Measurements from ENCODE around the gene CPN2. TPM values are rescaled to one million over a fixed set of nuclear protein-coding genes. Genes with fewer than 3 reads are reported as not detected.

The CPN2 gene, protein sequence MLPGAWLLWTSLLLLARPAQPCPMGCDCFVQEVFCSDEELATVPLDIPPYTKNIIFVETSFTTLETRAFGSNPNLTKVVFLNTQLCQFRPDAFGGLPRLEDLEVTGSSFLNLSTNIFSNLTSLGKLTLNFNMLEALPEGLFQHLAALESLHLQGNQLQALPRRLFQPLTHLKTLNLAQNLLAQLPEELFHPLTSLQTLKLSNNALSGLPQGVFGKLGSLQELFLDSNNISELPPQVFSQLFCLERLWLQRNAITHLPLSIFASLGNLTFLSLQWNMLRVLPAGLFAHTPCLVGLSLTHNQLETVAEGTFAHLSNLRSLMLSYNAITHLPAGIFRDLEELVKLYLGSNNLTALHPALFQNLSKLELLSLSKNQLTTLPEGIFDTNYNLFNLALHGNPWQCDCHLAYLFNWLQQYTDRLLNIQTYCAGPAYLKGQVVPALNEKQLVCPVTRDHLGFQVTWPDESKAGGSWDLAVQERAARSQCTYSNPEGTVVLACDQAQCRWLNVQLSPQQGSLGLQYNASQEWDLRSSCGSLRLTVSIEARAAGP
- polyA plus RNA-seq (2012; ENCODE audit: missing spikeins) = not detected

DNA sequence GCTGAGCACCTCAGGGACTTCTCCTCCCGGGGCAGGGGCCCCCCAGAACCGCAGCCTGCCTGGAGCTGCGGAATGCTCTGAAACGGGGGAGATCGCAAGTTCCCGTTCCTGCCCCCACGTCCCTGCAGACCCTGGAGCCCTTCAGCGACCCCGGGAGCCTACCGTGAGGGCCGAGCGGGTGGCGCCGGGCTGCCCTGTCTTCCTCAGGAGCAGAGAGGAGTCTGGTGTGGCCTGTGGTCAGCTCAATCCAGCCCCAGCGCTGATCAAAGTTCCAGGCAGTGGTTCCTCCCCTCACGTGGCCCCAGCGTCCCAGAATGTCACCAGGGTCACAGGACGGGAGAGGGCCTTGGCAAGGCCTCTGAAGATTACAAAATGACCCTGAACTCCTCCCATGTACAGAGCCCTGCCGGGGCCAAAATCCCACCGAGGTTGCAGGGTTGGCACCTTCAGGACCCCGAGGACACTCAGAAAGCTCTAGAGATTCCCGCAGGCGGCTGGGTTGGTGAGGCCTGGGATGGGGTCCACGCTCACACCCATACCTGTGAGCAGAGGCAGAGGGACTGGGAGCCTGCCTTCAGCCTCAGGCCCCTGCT, at the start of gene CPN2:
Gene CPN2 (minus strand): TSS at position 249 of the 593 bp plus-strand sequence. CDS start 8,626 bp downstream, outside the sequence.
- FAIRE-seq (no peak), DNase-seq (ENCODE audit: insufficient read length) (no peak)
- TF ChIP-seq POLR2A (IDR thresholded peaks at IDR 0.05; ENCODE audit: low read depth, low read length) = no peak

DNA sequence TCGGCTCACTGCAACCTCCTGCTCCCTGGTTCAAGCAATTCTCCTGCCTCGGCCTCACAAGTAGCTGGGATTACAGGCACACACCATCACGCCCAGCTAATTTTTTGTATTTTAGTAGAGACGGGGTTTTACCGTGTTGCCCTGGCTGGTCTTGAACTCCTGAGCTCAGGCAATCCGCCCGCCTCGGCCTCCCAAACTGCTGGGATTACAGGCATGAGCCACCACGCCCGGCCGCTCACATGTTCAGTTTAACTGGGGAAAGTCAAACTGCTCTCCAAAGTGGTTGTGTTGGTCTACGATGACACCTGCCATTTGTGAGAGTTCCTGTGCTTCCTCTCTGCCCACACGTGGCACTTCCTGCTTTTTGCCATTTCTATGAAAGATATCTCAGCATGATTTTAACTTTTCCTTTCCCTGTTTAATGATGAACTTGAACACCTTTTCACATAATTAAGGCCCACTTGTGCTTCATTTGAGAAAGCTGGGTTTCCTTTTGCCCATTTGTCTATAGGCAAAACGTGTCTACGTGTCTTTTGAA, 48.8 kb upstream of the CPN2 start:
- no peak for FAIRE-seq
- DNase-seq (ENCODE audit: insufficient read length) = no peak
- no peak for TF ChIP-seq TAF1 (IDR thresholded peaks at IDR 0.05; ENCODE audit: borderline replicate concordance, low read depth, low read length)
- TF ChIP-seq POLR2A (IDR thresholded peaks at IDR 0.05; ENCODE audit: low read depth, low read length) = no peak
- TF ChIP-seq POLR2AphosphoS5 (IDR thresholded peaks at IDR 0.05; ENCODE audit: low read depth, low read length) = no peak

DNA sequence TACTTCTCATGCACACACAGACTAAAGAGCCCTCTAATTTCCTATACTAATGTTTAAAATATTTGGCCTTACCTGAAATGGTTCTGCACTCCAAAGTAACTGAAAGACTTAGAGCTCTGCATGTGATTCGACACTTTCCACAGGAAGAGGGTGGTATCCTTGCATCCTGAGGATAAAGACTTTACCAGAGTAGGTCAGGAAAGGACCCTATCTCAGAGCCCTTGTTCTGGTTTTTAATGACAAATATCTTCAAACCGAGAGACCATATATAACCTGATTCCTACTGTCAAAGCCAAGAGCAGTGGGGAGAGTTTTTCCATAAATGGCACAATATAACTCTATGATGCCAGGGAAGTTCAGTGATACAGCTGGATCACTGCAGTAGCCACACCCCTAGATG, 48.0 kb upstream of the CPN2 start, which contains the start of gene GP5:
Gene GP5 (minus strand): TSS at position 101 of the 400 bp plus-strand sequence. CDS start 984 bp downstream, outside the sequence.
- DNase-seq (ENCODE audit: insufficient read length) = no peak
- TF ChIP-seq POLR2A (IDR thresholded peaks at IDR 0.05; ENCODE audit: low read depth, low read length) (no peak), TAF1 (IDR thresholded peaks at IDR 0.05; ENCODE audit: borderline replicate concordance, low read depth, low read length) (no peak), POLR2AphosphoS5 (IDR thresholded peaks at IDR 0.05; ENCODE audit: low read depth, low read length) (no peak)
- FAIRE-seq = no peak

DNA sequence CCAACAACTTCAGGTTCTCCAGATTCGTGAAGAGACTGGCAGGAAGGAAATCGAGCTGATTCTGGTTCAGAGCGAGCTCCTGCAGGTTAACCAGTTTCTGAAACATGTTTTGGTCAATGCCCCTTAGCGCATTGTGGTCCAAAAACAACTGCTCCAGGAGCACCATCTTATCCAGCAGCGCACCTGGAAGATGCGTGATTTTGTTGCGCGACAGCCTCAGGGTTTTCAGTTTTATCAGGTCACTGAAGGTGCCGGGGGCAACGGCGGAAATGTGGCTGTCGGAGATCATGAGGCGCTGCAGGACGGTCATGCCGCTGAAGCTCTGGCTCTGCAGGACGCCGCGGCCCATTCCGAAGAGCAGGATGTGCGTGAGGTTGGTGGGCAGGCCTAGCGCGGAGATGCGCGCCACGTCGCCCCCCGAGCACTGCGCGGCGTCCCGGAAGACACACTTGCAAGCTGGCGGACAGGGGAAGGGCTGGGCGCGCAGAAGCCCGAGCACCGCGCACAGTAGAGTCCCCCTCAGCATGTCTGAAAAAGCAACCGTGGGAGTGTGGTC, 46.7 kb upstream of the CPN2 start:
- DNase-seq (ENCODE audit: insufficient read length) = no peak
- TF ChIP-seq TAF1 (IDR thresholded peaks at IDR 0.05; ENCODE audit: borderline replicate concordance, low read depth, low read length) (no peak), POLR2A (IDR thresholded peaks at IDR 0.05; ENCODE audit: low read depth, low read length) (no peak)
- FAIRE-seq = no peak

DNA sequence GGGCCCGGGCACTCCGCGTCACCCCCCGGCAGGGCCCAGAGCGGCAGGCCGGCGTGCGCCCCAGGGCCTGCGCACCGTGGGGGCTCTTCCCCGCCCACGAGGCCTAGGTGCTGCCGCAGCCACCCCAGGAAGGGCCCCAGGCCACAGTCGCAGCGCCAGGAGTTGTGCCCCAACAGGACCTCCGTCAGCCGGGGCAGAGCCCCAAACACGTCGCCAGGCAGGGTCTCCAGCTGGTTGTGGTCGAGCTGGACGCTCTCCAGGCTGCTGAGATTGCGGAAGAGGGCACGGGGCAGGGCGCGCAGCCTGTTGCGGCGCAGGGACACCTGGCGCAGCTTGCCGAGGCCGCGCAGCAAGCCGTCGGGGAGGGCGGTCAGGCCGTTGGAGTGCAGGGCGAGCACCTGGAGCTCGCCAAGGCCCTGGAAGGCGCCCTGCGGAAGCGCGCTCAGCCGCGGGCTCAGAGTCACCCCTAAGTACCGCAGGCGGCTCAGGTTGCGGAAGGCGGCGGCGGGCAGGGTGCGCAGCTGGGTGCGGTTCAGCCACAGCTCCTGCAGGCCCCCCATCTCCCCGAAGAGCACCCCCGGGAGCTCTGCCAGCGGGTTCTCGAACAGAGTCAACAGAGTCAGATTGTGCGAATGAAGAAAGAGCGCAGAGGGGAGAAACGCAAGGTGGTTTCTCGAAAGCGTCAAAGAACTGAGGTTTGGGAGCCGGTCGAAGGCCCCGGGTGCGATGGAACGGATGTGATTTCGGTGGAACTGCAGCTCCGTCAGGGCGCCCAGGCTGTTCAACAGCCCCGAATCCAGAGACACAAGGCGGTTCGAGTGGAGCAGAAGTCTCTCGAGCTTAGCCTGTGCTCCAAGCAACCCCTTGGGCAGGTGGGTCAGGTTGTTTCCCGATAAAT, 46.0 kb upstream of the CPN2 start:
- FAIRE-seq (no peak), DNase-seq (ENCODE audit: insufficient read length) (no peak)

DNA sequence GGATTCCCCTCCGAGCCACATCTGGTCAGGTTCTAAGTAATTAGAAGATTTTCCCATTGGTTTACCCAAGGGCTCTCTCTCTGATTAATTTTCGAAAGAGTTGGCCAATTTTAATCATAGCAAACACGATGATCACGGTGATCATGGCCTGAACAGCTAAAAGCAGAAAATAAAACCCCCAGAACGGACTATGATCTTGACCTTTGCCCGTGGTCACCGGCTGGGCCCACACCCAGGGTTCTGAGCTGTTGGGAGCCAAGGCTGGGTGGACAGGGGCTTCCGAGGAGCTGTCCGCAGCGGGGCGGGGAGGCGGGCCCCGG, 45.4 kb upstream of the CPN2 start:
- DNase-seq (ENCODE audit: insufficient read length) (no peak), FAIRE-seq (no peak)
- TF ChIP-seq TAF1 (IDR thresholded peaks at IDR 0.05; ENCODE audit: borderline replicate concordance, low read depth, low read length) (no peak), POLR2A (IDR thresholded peaks at IDR 0.05; ENCODE audit: low read depth, low read length) (no peak), POLR2AphosphoS5 (IDR thresholded peaks at IDR 0.05; ENCODE audit: low read depth, low read length) (no peak)

More for the DNA sequence above, 46.0 kb upstream of the CPN2 start:
- TF ChIP-seq TAF1 (IDR thresholded peaks at IDR 0.05; ENCODE audit: borderline replicate concordance, low read depth, low read length) (no peak), POLR2AphosphoS5 (IDR thresholded peaks at IDR 0.05; ENCODE audit: low read depth, low read length) (no peak), POLR2A (IDR thresholded peaks at IDR 0.05; ENCODE audit: low read depth, low read length) (no peak)

DNA sequence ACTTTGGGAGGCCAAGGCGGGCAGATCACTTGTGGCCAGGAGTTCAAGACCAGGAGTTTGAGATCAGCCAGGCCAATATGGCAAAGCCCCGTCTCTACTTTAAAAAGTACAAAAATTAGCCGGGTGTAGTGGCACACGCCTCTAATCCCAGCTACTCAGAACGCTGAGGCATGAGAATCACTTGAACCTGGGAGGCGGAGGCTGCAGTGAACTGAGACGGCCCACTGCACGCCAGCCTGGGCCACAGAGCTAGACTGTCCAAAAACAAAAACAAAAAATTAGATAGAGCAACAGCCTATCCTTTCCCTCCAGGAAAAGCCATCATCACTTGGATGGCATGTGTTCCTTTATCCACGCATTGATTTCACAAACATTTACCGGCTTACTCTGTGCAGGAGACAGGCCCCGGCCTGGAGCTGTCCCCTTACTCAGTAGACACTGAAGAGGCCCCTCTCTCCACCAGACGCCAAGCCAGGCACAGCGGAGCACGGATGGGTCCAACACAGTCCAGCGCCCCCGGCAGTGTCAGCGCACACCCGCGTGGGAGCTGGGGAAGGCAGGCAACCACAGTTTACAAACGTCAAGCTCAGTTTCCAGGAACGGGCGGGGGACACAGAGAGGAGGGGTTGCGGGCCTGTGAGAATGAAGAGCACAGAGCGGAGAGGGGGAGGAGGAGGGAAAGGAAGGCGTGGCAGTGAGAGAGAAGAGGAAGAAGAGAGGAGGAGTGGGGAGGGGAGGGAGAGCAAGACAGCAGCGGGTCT, 44.8 kb upstream of the CPN2 start:
- FAIRE-seq (no peak), DNase-seq (ENCODE audit: insufficient read length) (no peak)
- TF ChIP-seq POLR2AphosphoS5 (IDR thresholded peaks at IDR 0.05; ENCODE audit: low read depth, low read length) = no peak
- no peak for TF ChIP-seq POLR2A (IDR thresholded peaks at IDR 0.05; ENCODE audit: low read depth, low read length)
- TF ChIP-seq TAF1 (IDR thresholded peaks at IDR 0.05; ENCODE audit: borderline replicate concordance, low read depth, low read length) = no peak

DNA sequence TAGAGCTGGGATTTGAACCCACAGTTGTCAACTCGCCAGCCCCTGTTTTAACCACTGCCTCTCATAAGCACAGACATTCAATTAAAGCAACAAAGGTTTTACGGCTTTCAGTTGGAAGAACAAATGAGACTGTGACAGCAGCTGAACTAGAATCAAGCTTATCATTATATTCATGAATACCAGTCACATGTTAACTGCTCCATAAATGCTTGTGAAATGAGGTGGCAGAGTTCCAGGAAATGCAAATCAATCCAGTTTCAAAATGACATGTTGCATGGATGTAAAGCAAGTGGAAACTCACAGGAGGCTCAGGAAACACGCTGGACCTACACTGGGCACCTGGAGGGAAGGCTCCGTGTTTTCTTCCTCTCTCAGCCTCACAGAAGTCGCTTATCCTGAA, 44.1 kb upstream of the CPN2 start:
- DNase-seq (ENCODE audit: insufficient read length) (no peak), FAIRE-seq (no peak)
- no peak for TF ChIP-seq TAF1 (IDR thresholded peaks at IDR 0.05; ENCODE audit: borderline replicate concordance, low read depth, low read length)
- no peak for TF ChIP-seq POLR2A (IDR thresholded peaks at IDR 0.05; ENCODE audit: low read depth, low read length)
- TF ChIP-seq POLR2AphosphoS5 (IDR thresholded peaks at IDR 0.05; ENCODE audit: low read depth, low read length) = no peak

DNA sequence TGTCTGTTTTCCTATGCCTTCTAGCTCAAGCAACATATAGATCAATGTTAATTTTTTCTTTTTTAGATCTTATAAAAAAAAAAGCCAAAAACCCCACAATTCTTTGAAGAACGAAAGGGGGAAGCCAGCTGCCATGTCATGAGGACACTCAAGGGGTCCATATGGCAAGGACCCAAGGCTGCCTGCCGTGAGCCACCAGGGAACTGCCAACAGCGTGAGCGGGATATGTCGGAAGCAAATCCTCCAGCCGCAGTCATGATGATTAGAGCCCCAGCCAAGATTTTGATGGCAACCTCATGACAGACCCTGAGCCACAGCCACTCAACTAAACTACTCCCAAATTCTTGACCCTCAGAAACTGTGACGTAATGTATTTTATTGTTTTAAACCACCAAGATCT, 41.4 kb upstream of the CPN2 start:
- DNase-seq (ENCODE audit: insufficient read length) (no peak), FAIRE-seq (no peak)
- no peak for TF ChIP-seq POLR2A (IDR thresholded peaks at IDR 0.05; ENCODE audit: low read depth, low read length)
- no peak for TF ChIP-seq TAF1 (IDR thresholded peaks at IDR 0.05; ENCODE audit: borderline replicate concordance, low read depth, low read length)
- no peak for TF ChIP-seq POLR2AphosphoS5 (IDR thresholded peaks at IDR 0.05; ENCODE audit: low read depth, low read length)

DNA sequence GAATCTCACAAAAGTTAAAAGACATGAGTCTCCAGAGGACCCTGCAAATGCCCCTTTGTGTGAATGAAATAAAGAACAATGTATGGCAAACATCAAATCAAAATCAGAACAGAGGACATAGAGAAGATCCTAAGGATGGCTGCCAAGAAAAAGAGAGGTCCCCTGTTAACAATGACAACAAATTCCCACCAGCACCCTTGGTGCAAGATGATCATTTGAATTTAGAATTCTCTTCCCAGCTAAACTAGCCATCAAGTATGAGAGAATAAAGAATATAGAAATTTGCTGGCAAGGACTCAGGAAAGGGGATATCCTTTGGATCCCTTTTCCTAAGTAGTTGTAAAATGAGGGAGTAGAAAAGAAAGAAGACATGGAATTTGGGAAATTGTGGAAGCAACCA, 39.7 kb upstream of the CPN2 start:
- no peak for TF ChIP-seq POLR2A (IDR thresholded peaks at IDR 0.05; ENCODE audit: low read depth, low read length)
- no peak for TF ChIP-seq POLR2AphosphoS5 (IDR thresholded peaks at IDR 0.05; ENCODE audit: low read depth, low read length)
- no peak for TF ChIP-seq TAF1 (IDR thresholded peaks at IDR 0.05; ENCODE audit: borderline replicate concordance, low read depth, low read length)
- DNase-seq (ENCODE audit: insufficient read length) = no peak
- no peak for FAIRE-seq

All from GM12892 (cell line).